COLO668 (cell line): ENCODE measurements around the gene ARMCX6.
"Not testable (repeated sequence)": the region's sequence is repeated elsewhere in the genome, so short reads cannot be mapped to it uniquely, and the experiment has no call there.

ENCODE experiments used
- DNase-seq: peaks from one replicate; lab custom pipeline; 2025; ENCODE audit not compliant: unreplicated experiment; lab: John Stamatoyannopoulos, UW

The ARMCX6 gene

GRCh38 chrX:101617211-101618191 lies at the start of gene ARMCX6:
Gene ARMCX6 (minus strand): TSS chrX:101618000. CDS start chrX:101616620, 1,380 bp downstream.
- DNase-seq, result peak; percentile 9

GRCh38 chrX:101659601-101660063 lies 41.8 kb upstream of the ARMCX6 start, which contains the start of gene ARMCX2:
Gene ARMCX2 (minus strand): TSS chrX:101659850. CDS start chrX:101657588, 2,262 bp downstream.
- no peak for DNase-seq

- DNase-seq, result no peak
These were observed 41.1 kb upstream of the ARMCX6 start for GRCh38 chrX:101658661-101659491.

- no peak for DNase-seq
These were observed 39.7 kb upstream of the ARMCX6 start for GRCh38 chrX:101657495-101657894.

GRCh38 chrX:101656817-101657216 lies 39.0 kb upstream of the ARMCX6 start:
- no peak for DNase-seq

- DNase-seq, result no peak
These were observed 37.7 kb upstream of the ARMCX6 start for GRCh38 chrX:101655534-101655933.

GRCh38 chrX:101647716-101648115 lies 29.9 kb upstream of the ARMCX6 start:
- not testable (repeated sequence) for DNase-seq

- DNase-seq, result no peak
These were observed 24.3 kb upstream of the ARMCX6 start for GRCh38 chrX:101642093-101642492.

GRCh38 chrX:101639583-101639982 lies 21.8 kb upstream of the ARMCX6 start:
- no peak for DNase-seq

- no peak for DNase-seq
These were observed 1.6 kb upstream of the ARMCX6 start for GRCh38 chrX:101619364-101619763.

GRCh38 chrX:101605728-101606127 lies 12.1 kb downstream of the ARMCX6 start:
- no peak for DNase-seq

GRCh38 chrX:101605146-101605545 lies 12.7 kb downstream of the ARMCX6 start:
- no peak for DNase-seq

GRCh38 chrX:101602077-101602476 lies 15.7 kb downstream of the ARMCX6 start:
- DNase-seq, result no peak

- not testable (repeated sequence) for DNase-seq
These were observed 18.2 kb downstream of the ARMCX6 start for GRCh38 chrX:101599592-101599991.

- DNase-seq, result no peak
These were observed 21.9 kb downstream of the ARMCX6 start for GRCh38 chrX:101595739-101596419.
